Trophoblast cell (in vitro differentiated cells and primary cell): ENCODE results near the gene NKD1.

Experiments used
- DNase-seq, 2 donors: peaks; one replicate each; pipeline ENCODE4 v3.0.0-alpha.2; 2016
- H2AFZ ChIP-seq: 2 replicates; pipeline ENCODE4 v1.6.1; 2013; ENCODE audit warnings: low read length, moderate library complexity, mild to moderate bottlenecking; ENCODE audit not compliant: insufficient read depth, poor library complexity
- H2AK5ac ChIP-seq: 2 replicates; pipeline ENCODE4 v1.6.1; 2013; ENCODE audit warnings: mild to moderate bottlenecking, low read length
- H2BK120ac ChIP-seq: 2 replicates; pipeline ENCODE4 v1.6.1; 2013; ENCODE audit warnings: low read length, mild to moderate bottlenecking, moderate library complexity; ENCODE audit not compliant: insufficient read depth, poor library complexity
- H2BK12ac ChIP-seq: 2 replicates; pipeline ENCODE4 v1.6.1; 2013; ENCODE audit warnings: mild to moderate bottlenecking, low read length, moderate library complexity
- H2BK5ac ChIP-seq: 2 replicates; pipeline ENCODE4 v1.6.1; 2013; ENCODE audit warnings: low read length, low read depth, moderate library complexity, mild to moderate bottlenecking; ENCODE audit not compliant: poor library complexity
- H3K14ac ChIP-seq: 2 replicates; pipeline ENCODE4 v1.6.1; 2013; ENCODE audit warnings: mild to moderate bottlenecking, low read length
- H3K18ac ChIP-seq: 2 replicates; pipeline ENCODE4 v1.6.1; 2013; ENCODE audit warnings: mild to moderate bottlenecking, low read length
- H3K23ac ChIP-seq: 2 replicates; pipeline ENCODE4 v1.6.1; 2013; ENCODE audit warnings: low read length
- H3K27ac ChIP-seq: 2 replicates; pipeline ENCODE4 v1.5.1; 2013; ENCODE audit warnings: low read depth, mild to moderate bottlenecking, inconsistent platforms, low read length, moderate library complexity
- H3K27me3 ChIP-seq: 2 replicates; pipeline ENCODE4 v1.6.1; 2013; ENCODE audit warnings: inconsistent platforms, mild to moderate bottlenecking, low read length, moderate library complexity; ENCODE audit not compliant: insufficient read depth
- H3K36me3 ChIP-seq, 2 experiments: 1 replicate in 1 of 2; 2 replicates in 1 of 2; pipeline ENCODE4 v1.6.1; 2013; ENCODE audit warnings: low read length in 2 of 2, mild to moderate bottlenecking in 2 of 2, moderate library complexity in 1 of 2; ENCODE audit not compliant: insufficient read depth in 2 of 2, control insufficient read depth in 1 of 2
- H3K4ac ChIP-seq: 2 replicates; pipeline ENCODE4 v1.6.1; 2013; ENCODE audit warnings: low read depth, mild to moderate bottlenecking, low read length, moderate library complexity
- H3K4me1 ChIP-seq, 2 experiments: 1 replicate in 1 of 2; 2 replicates in 1 of 2; pipeline ENCODE4 v1.6.1; 2013; ENCODE audit warnings: low read length in 2 of 2, mild to moderate bottlenecking in 2 of 2, moderate library complexity in 1 of 2; ENCODE audit not compliant: insufficient read depth in 2 of 2, control insufficient read depth in 1 of 2
- H3K4me2 ChIP-seq: 2 replicates; pipeline ENCODE4 v1.6.1; 2013; ENCODE audit warnings: inconsistent platforms, mild to moderate bottlenecking, low read length, moderate library complexity
- H3K4me3 ChIP-seq: 2 replicates; pipeline ENCODE4 v1.5.1; 2013; ENCODE audit warnings: mild to moderate bottlenecking, low read depth, low read length, inconsistent platforms
- H3K79me1 ChIP-seq: one replicate; pipeline ENCODE4 v1.6.1; 2013; ENCODE audit warnings: low read length
- H3K79me2 ChIP-seq: 2 replicates; pipeline ENCODE4 v1.6.1; 2013; ENCODE audit warnings: low read length, mild to moderate bottlenecking; ENCODE audit not compliant: control insufficient read depth, insufficient read depth, poor library complexity
- H3K9ac ChIP-seq: 2 replicates; pipeline ENCODE4 v1.6.1; 2013; ENCODE audit warnings: mild to moderate bottlenecking, low read length
- H3K9me3 ChIP-seq: 2 replicates; pipeline ENCODE4 v1.6.1; 2013; ENCODE audit warnings: low read depth, mild to moderate bottlenecking, control low read depth, inconsistent platforms, low read length; ENCODE audit not compliant: insufficient read depth
- H4K12ac ChIP-seq: 2 replicates; pipeline ENCODE4 v1.6.1; 2013; ENCODE audit warnings: low read depth, mild to moderate bottlenecking, low read length, moderate library complexity
- H4K8ac ChIP-seq: 2 replicates; pipeline ENCODE4 v1.6.1; 2013; ENCODE audit warnings: low read depth, mild to moderate bottlenecking, low read length, moderate library complexity
- H4K91ac ChIP-seq: one replicate; pipeline ENCODE4 v1.6.1; 2013; ENCODE audit warnings: low read depth, mild to moderate bottlenecking, low read length, moderate library complexity
- WGBS: extraction: QIAGEN DNeasy Blood & Tissue Kit; methylation state at CpG from one replicate; pipeline ENCODE4 v1.1.7; 2013; ENCODE audit warnings: missing lambda C conversion rate; ENCODE audit not compliant: insufficient read length, insufficient coverage; ENCODE audit errors: extremely low coverage; 5-methylcytosine and 5-hydroxymethylcytosine counted together

NKD1 gene

DNA sequence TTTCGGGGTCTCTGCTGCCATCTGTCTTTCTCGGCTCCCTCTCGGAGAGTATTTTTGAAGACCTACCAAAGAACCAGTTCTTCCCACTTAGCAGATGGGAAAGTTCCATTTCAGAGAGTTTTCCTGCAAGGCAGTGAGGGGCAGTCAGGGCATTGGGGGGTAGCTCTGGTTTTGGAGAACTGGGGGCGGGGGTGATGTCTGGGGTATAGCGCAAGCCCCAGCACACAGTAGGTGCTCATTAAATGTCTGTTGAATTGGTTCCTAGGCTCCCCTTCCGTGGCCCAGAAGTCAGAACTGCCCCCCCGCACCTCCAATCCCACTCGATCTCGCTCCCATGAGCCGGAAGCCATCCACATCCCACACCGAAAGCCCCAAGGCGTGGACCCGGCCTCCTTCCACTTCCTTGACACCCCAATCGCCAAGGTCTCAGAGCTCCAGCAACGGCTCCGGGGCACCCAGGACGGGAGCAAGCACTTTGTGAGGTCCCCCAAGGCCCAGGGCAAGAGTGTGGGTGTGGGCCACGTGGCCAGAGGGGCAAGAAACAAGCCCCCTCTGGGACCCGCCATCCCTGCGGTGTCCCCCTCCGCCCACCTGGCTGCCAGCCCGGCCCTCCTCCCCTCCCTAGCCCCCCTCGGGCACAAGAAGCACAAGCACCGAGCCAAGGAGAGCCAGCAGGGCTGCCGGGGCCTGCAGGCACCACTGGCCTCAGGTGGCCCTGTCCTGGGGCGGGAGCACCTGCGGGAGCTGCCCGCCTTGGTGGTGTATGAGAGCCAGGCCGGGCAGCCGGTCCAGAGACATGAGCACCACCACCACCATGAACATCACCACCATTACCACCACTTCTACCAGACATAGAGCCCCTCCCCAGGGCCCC is 85.0 kb downstream of the NKD1 start:
- no peak overlapping the region for H4K91ac ChIP-seq
- no peak overlapping the region for H4K12ac ChIP-seq
- no peak overlapping the region for H2AFZ ChIP-seq
- no peaks in the 10 kb centered on the region for H3K79me2 ChIP-seq
- no peak overlapping the region for H3K4ac ChIP-seq
- no peaks in the 10 kb centered on the region for H3K4me1 ChIP-seq
- H3K79me1 ChIP-seq = no peaks in the 10 kb centered on the region
- H3K27ac ChIP-seq = no peak overlapping the region
- H2BK5ac ChIP-seq = no peak overlapping the region
- no peak overlapping the region for H3K18ac ChIP-seq
- H2AK5ac ChIP-seq = no peak overlapping the region
- H3K4me3 ChIP-seq = no peak overlapping the region
- no peak overlapping the region for H2BK12ac ChIP-seq
- no peak overlapping the region for H3K9ac ChIP-seq
- no peak overlapping the region for H2BK120ac ChIP-seq
- H3K23ac ChIP-seq = no peak overlapping the region
- H3K9me3 ChIP-seq = no peaks in the 10 kb centered on the region
- no peak overlapping the region for H4K8ac ChIP-seq
- no peaks in the 10 kb centered on the region for H3K27me3 ChIP-seq
- no CpG with 5 or more reads among the region's 30 CpGs for WGBS
- H3K14ac ChIP-seq = no peak overlapping the region
- H3K4me2 ChIP-seq = no peak overlapping the region
- peaks cover 2 to 3% of the 10 kb centered on the region in 2 experiments for H3K36me3 ChIP-seq
- DNase-seq = no peak

DNA sequence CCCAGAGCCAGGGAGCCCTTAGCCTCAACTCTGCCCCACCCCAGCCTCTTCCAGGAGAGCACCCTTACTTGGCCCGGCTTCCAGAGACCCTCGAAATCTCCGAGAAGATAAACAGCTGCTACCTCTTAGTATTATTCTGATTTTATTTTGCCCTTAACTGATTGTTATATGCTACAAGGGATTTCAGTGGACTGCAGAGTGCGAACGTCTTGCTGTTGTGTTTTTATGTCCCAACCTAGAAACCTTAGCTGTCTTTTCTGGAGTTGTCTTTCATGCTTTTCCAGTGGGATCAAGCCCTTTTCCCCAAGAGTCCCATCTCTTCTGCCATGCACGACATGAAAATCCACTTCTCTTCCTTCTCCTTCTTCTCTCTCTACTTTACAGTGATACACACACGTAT is 85.9 kb downstream of the NKD1 start:
- Histone ChIP-seq H2BK12ac (no peak overlapping the region), H4K12ac (no peak overlapping the region), H3K9me3 (no peaks in the 10 kb centered on the region), H3K27ac (no peak overlapping the region), H3K79me2 (no peaks in the 10 kb centered on the region), H2AK5ac (no peak overlapping the region), H3K36me3 (peaks cover 2 to 3% of the 10 kb centered on the region in 2 experiments), H3K9ac (no peak overlapping the region), H4K8ac (no peak overlapping the region), H3K4me2 (no peak overlapping the region), H2BK120ac (no peak overlapping the region), H3K18ac (no peak overlapping the region), H2BK5ac (no peak overlapping the region), H2AFZ (no peak overlapping the region), H4K91ac (no peak overlapping the region), H3K14ac (no peak overlapping the region), H3K23ac (no peak overlapping the region), H3K4me3 (no peak overlapping the region), H3K79me1 (no peaks in the 10 kb centered on the region), H3K27me3 (no peaks in the 10 kb centered on the region), H3K4ac (no peak overlapping the region), H3K4me1 (no peaks in the 10 kb centered on the region)
- no CpG with 5 or more reads among the region's 7 CpGs for WGBS
- no peak for DNase-seq

DNA sequence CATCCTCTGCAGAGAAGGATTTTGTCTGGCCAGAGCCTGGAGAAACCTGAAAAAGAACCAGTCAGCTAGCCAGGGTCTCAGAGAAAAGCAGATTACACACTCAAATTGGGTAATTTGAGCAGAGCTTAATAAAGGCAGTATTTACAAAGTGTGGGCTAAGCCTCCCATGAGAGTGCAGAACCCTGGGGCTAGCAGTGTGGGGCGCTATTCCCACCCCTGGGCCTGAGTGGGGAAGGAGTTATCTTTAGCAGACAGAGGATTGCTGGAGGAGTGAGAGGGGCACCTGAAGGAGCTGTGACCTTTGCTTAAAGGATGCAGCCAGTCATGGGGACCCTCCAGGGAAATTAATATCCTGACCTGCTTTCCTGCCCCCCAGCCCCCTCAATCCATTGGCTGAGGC is 86.8 kb downstream of the NKD1 start:
- Histone ChIP-seq H3K79me1 (no peaks in the 10 kb centered on the region), H3K27me3 (no peaks in the 10 kb centered on the region), H4K8ac (no peak overlapping the region), H3K4me3 (no peak overlapping the region), H3K4me2 (no peak overlapping the region), H2BK5ac (no peak overlapping the region), H3K4me1 (no peaks in the 10 kb centered on the region), H2BK12ac (no peak overlapping the region), H3K27ac (no peak overlapping the region), H3K9me3 (no peaks in the 10 kb centered on the region), H4K91ac (no peak overlapping the region), H2AK5ac (no peak overlapping the region), H3K4ac (no peak overlapping the region), H3K14ac (no peak overlapping the region), H3K9ac (no peak overlapping the region), H4K12ac (no peak overlapping the region), H3K18ac (no peak overlapping the region), H2AFZ (no peak overlapping the region), H3K23ac (no peak overlapping the region), H2BK120ac (no peak overlapping the region), H3K79me2 (no peaks in the 10 kb centered on the region), H3K36me3 (peaks cover 2 to 3% of the 10 kb centered on the region in 2 experiments)
- DNase-seq = no peak
- no CpG with 5 or more reads among the region's 1 CpG for WGBS

- H3K4me2 ChIP-seq = no peak overlapping the region
These were observed 87.6 kb downstream of the NKD1 start for GRCh38 chr16:50635505-50636392.

More at GRCh38 chr16:50635505-50636392, 87.6 kb downstream of the NKD1 start:
- Histone ChIP-seq H4K12ac (no peak overlapping the region), H3K4me1 (no peaks in the 10 kb centered on the region), H3K9ac (no peak overlapping the region), H4K91ac (no peak overlapping the region), H3K27ac (no peak overlapping the region), H2AK5ac (no peak overlapping the region), H3K9me3 (no peaks in the 10 kb centered on the region), H3K4ac (no peak overlapping the region), H2BK12ac (no peak overlapping the region), H3K23ac (no peak overlapping the region), H3K4me3 (no peak overlapping the region), H2BK5ac (no peak overlapping the region), H4K8ac (no peak overlapping the region), H2BK120ac (no peak overlapping the region), H3K18ac (no peak overlapping the region), H3K36me3 (peaks cover 2 to 3% of the 10 kb centered on the region in 2 experiments), H3K14ac (no peak overlapping the region), H2AFZ (no peak overlapping the region), H3K79me1 (no peaks in the 10 kb centered on the region), H3K27me3 (no peaks in the 10 kb centered on the region), H3K79me2 (no peaks in the 10 kb centered on the region)
- no peak for DNase-seq
- WGBS = no CpG with 5 or more reads among the region's 17 CpGs
